GM23248 (cell line): ENCODE measurements around the gene ORM2.

Experiments used
- EZH2 ChIP-seq: fragments of 200-600 bp; sonication (generic); IDR thresholded peaks from 2 replicates; pipeline ENCODE4 v1.6.1; 2018; ENCODE audit warnings: antibody characterized with exemption, mild to moderate bottlenecking; ENCODE audit not compliant: insufficient read depth, poor library complexity, severe bottlenecking
- EZH2phosphoT487 ChIP-seq: fragments of 200-600 bp; sonication (generic); IDR thresholded peaks from 2 replicates; pipeline ENCODE4 v1.6.1; 2018; ENCODE audit warnings: antibody characterized with exemption, moderate library complexity, mild to moderate bottlenecking, low read depth; ENCODE audit not compliant: insufficient read depth

DNA sequence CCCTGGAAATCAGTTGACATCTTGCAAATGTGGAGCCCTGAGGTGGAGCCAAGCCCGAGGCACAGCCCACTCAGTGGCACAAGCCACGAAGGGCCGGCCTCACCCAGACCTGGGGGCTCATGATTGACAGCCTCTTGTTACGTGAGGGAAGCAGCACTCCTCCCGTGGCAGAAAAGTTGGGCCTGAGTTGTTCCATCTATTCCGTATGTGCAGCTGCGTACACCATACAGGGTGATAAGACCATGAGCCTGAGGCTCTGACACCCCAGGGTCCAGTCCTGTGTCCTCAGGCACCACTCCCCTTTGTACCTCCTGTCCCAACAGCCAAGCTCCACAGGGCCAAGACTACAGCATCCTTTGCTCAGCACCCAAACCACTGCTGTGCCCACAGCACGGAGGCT, 1.9 kb upstream of the ORM2 start:
- no peak for TF ChIP-seq EZH2phosphoT487
- no peak for TF ChIP-seq EZH2
